Stimulated activated CD8-positive, alpha-beta memory T cell treated with anti-CD3 and anti-CD28 coated beads, Interleukin-12 subunit alpha, Interleukin-12 subunit beta, amount 100 ng/mL, for 1 hour (primary cell): ENCODE results near the gene NUP98.
A peak's percentile ranks its signal among the peaks of the same experiment; 100 is the strongest.
"Not testable (repeated sequence)": the region's sequence is repeated elsewhere in the genome, so short reads cannot be mapped to it uniquely, and the experiment has no call there.

ENCODE experiments used
- DNase-seq: peaks from one replicate; pipeline ENCODE4 v3.0.0-alpha.2; 2020; ENCODE audit warnings: low read depth

Gene NUP98

GRCh38 chr11:3826721-3827120, 29.4 kb upstream of the NUP98 start:
- DNase-seq = no peak

- DNase-seq = no peak
Measured at GRCh38 chr11:3825473-3826154, 28.3 kb upstream of the NUP98 start.

GRCh38 chr11:3824714-3825472, 27.5 kb upstream of the NUP98 start:
- peak; percentile 62 for DNase-seq

- DNase-seq = no peak
Measured at GRCh38 chr11:3823762-3824506, 26.6 kb upstream of the NUP98 start.

GRCh38 chr11:3823303-3823702, 25.9 kb upstream of the NUP98 start:
- DNase-seq = no peak

- no peak for DNase-seq
Measured at GRCh38 chr11:3822312-3822711, 25.0 kb upstream of the NUP98 start.

- DNase-seq = no peak
Measured at GRCh38 chr11:3820971-3821370, 23.6 kb upstream of the NUP98 start.

GRCh38 chr11:3817181-3817800, 19.9 kb upstream of the NUP98 start:
- no peak for DNase-seq

- DNase-seq = no peak
Measured at GRCh38 chr11:3816673-3817072, 19.3 kb upstream of the NUP98 start.

GRCh38 chr11:3815845-3816244, 18.5 kb upstream of the NUP98 start:
- DNase-seq = no peak

GRCh38 chr11:3814832-3815231, 17.5 kb upstream of the NUP98 start:
- not testable (repeated sequence) for DNase-seq

- no peak for DNase-seq
Measured at GRCh38 chr11:3810951-3811350, 13.6 kb upstream of the NUP98 start.

- DNase-seq = no peak
Measured at GRCh38 chr11:3810446-3810845, 13.1 kb upstream of the NUP98 start.

GRCh38 chr11:3809624-3809928, 12.2 kb upstream of the NUP98 start:
- DNase-seq = no peak

GRCh38 chr11:3808861-3809623, 11.7 kb upstream of the NUP98 start:
- peak; percentile 33 for DNase-seq

GRCh38 chr11:3807909-3808860, 10.8 kb upstream of the NUP98 start, which contains the start of gene PGAP2:
Gene PGAP2, plus strand, starts transcription at chr11:3808560. Its CDS starts 2,700 bp downstream, at chr11:3811260.
- peak; percentile 26 for DNase-seq

- DNase-seq = no peak
Measured at GRCh38 chr11:3803726-3804495, 6.6 kb upstream of the NUP98 start.

GRCh38 chr11:3802011-3802790, 4.8 kb upstream of the NUP98 start:
- no peak for DNase-seq

- DNase-seq = no peak
Measured at GRCh38 chr11:3799873-3800272, 2.5 kb upstream of the NUP98 start.
